PC-3 (cell line): Measurements from ENCODE around the gene RREB1. TPM values are rescaled to one million over a fixed set of nuclear protein-coding genes. Genes with fewer than 3 reads are reported as not detected.

ENCODE experiments used
- ATAC-seq: fragments of 200-7000 bp; cut with Tn5 transposase; 2 replicates; pipeline ENCODE4 v1.9.1; 2020; ENCODE audit warnings: mild to moderate bottlenecking, moderate library complexity
- BruUV-seq: library from RNA; stranded (reverse); fragments of 400-500 nt; replicated peaks from 2 replicates; lab custom pipeline; 2021; lab: Mats Ljungman, UMichigan
- CTCF ChIA-PET: fragments of 300-600 bp; sonication (Branson Sonifier 250); formaldehyde crosslinking; loops from one replicate; lab custom pipeline; 2022; ENCODE audit warnings: antibody characterized with exemption; lab: Charles Lee
- POLR2A ChIA-PET: fragments of 300-600 bp; sonication (Branson Sonifier 250); formaldehyde crosslinking; loops from one replicate; lab custom pipeline; 2022; ENCODE audit warnings: antibody characterized with exemption; ENCODE audit not compliant: unreplicated experiment; lab: Charles Lee
- DNase-seq: peaks from one replicate; pipeline ENCODE4 v3.0.0-alpha.2; 2015
- H2AFZ ChIP-seq: fragments of 300-600 bp; sonication (generic); 2 replicates; pipeline ENCODE4 v1.6.0; 2016; ENCODE audit warnings: antibody characterized with exemption, low read length
- H3F3A ChIP-seq: fragments of 300-600 bp; sonication (generic); one replicate; pipeline ENCODE4 v1.6.0; 2017; ENCODE audit warnings: antibody characterized with exemption, low read length, control low read depth, mild to moderate bottlenecking; ENCODE audit not compliant: unreplicated experiment
- H3K27ac ChIP-seq: fragments of 300-600 bp; sonication (generic); 2 replicates; pipeline ENCODE4 v1.5.1; 2016; ENCODE audit warnings: mild to moderate bottlenecking, low read length
- H3K27me3 ChIP-seq: fragments of 300-600 bp; sonication (generic); 2 replicates; pipeline ENCODE4 v1.6.1; 2016; ENCODE audit warnings: low read length, mixed read lengths
- H3K36me3 ChIP-seq: fragments of 300-600 bp; sonication (generic); 2 replicates; pipeline ENCODE4 v1.6.1; 2016; ENCODE audit warnings: low read depth, mixed run types, low read length, mixed read lengths
- H3K4me1 ChIP-seq: fragments of 300-600 bp; sonication (generic); 2 replicates; pipeline ENCODE4 v1.5.1; 2016; ENCODE audit warnings: low read length; ENCODE audit not compliant: insufficient read depth
- H3K4me2 ChIP-seq: fragments of 300-600 bp; sonication (generic); 2 replicates; pipeline ENCODE4 v1.6.0; 2016; ENCODE audit warnings: low read length
- H3K4me3 ChIP-seq: fragments of 300-600 bp; sonication (generic); 2 replicates; pipeline ENCODE4 v1.5.1; 2016; ENCODE audit warnings: mild to moderate bottlenecking, low read length, mixed read lengths
- H3K79me2 ChIP-seq: fragments of 300-600 bp; sonication (generic); 2 replicates; pipeline ENCODE4 v1.6.1; 2017; ENCODE audit warnings: low read length, mixed read lengths
- H3K9ac ChIP-seq: fragments of 300-600 bp; sonication (generic); 2 replicates; pipeline ENCODE4 v1.6.0; 2016; ENCODE audit warnings: mild to moderate bottlenecking, low read length
- H3K9me2 ChIP-seq: fragments of 300-600 bp; sonication (generic); replicated peaks from 2 replicates; pipeline ENCODE4 v1.6.1; 2016; ENCODE audit warnings: mixed run types, low read length, mixed read lengths
- H3K9me3 ChIP-seq: fragments of 300-600 bp; sonication (generic); 2 replicates; pipeline ENCODE4 v1.6.1; 2016; ENCODE audit warnings: low read length, mixed read lengths
- H4K20me1 ChIP-seq: fragments of 300-600 bp; sonication (generic); 2 replicates; pipeline ENCODE4 v1.6.1; 2016; ENCODE audit warnings: low read length, mixed read lengths
- CTCF ChIP-seq: fragments of 300-600 bp; sonication (generic); conservative IDR thresholded peaks from 2 replicates; pipeline ENCODE4 v1.5.1; 2017; ENCODE audit warnings: antibody characterized with exemption, low read depth, mild to moderate bottlenecking, low read length
- EZH2 ChIP-seq: fragments of 300-600 bp; sonication (generic); IDR thresholded peaks from one replicate; pipeline ENCODE4 v1.6.1; 2017; ENCODE audit warnings: antibody characterized with exemption, mild to moderate bottlenecking, low read length; ENCODE audit not compliant: unreplicated experiment
- EZH2phosphoT487 ChIP-seq: fragments of 300-600 bp; sonication (generic); IDR thresholded peaks from 2 replicates; pipeline ENCODE4 v1.6.1; 2018; ENCODE audit warnings: mild to moderate bottlenecking, antibody characterized with exemption, low read length, borderline replicate concordance
- intact Hi-C: fragments of 100-400 bp; cut with micrococcal nuclease; formaldehyde crosslinking; loops from 2 replicates; pipeline ENCODE4 v1.9.0; 2023
- total RNA-seq: library from RNA; depleted of rRNA; stranded (reverse); fragments of >200 nt; gene quantifications from 2 replicates; pipeline ENCODE4 v1.2.3, GENCODE V29; 2014

RREB1 gene
- total RNA-seq, 1 experiment from 2014 or later, result 26.0 TPM

- BruUV-seq, result no TSS peak
- intact Hi-C loops, result no loop called here
- H2AFZ ChIP-seq, result no peak overlapping the region
- no peaks in the 10 kb centered on the region for H3F3A ChIP-seq
- no peak overlapping the region for H3K9ac ChIP-seq
- no peaks in the 10 kb centered on the region for H3K9me2 ChIP-seq
- no peaks in the 10 kb centered on the region for H3K9me3 ChIP-seq
- no peak overlapping the region for H3K4me2 ChIP-seq
- H3K36me3 ChIP-seq, result peaks cover 34% of the 10 kb centered on the region
- no peak for ATAC-seq
- POLR2A ChIA-PET, result no interaction called here
- H3K4me1 ChIP-seq, result peaks cover 22% of the 10 kb centered on the region
- CTCF ChIA-PET, result no interaction called here
- peaks cover 8% of the 10 kb centered on the region; the same call in 1 of the 2 replicates for H3K79me2 ChIP-seq
- H3K27me3 ChIP-seq, result no peaks in the 10 kb centered on the region
- no peak overlapping the region for H3K4me3 ChIP-seq
- H4K20me1 ChIP-seq, result no peaks in the 10 kb centered on the region
- H3K27ac ChIP-seq, result no peak overlapping the region
- no peak for TF ChIP-seq CTCF
- TF ChIP-seq EZH2, result no peak
- TF ChIP-seq EZH2phosphoT487, result no peak
- no peak for DNase-seq
Measured at GRCh38 chr6:7246401-7247178, 138.8 kb downstream of the RREB1 start.

- CTCF ChIA-PET, result no interaction called here
Measured at GRCh38 chr6:7247179-7247456, 139.4 kb downstream of the RREB1 start.

More at GRCh38 chr6:7247179-7247456, 139.4 kb downstream of the RREB1 start:
- TF ChIP-seq EZH2 (no peak), CTCF (no peak), EZH2phosphoT487 (no peak)
- no TSS peak for BruUV-seq
- intact Hi-C loops, result no loop called here
- ATAC-seq (no peak), DNase-seq (no peak)
- H4K20me1 ChIP-seq, result no peaks in the 10 kb centered on the region
- POLR2A ChIA-PET, result no interaction called here
- no peaks in the 10 kb centered on the region for H3K9me2 ChIP-seq
- no peaks in the 10 kb centered on the region for H3K9me3 ChIP-seq
- no peak overlapping the region for H3K4me3 ChIP-seq
- H3K4me1 ChIP-seq, result peaks cover 17% of the 10 kb centered on the region
- H3K79me2 ChIP-seq, result peaks cover 8% of the 10 kb centered on the region; the same call in 1 of the 2 replicates
- H2AFZ ChIP-seq, result no peak overlapping the region
- H3K4me2 ChIP-seq, result no peak overlapping the region
- no peak overlapping the region for H3K9ac ChIP-seq
- H3K36me3 ChIP-seq, result peaks cover 40% of the 10 kb centered on the region
- H3K27me3 ChIP-seq, result no peaks in the 10 kb centered on the region
- no peaks in the 10 kb centered on the region for H3F3A ChIP-seq
- no peak overlapping the region for H3K27ac ChIP-seq
